GM21447 (cell line): Measurements from ENCODE around the gene SP2.

Experiments used
- ATAC-seq: cut with Tn5 transposase; IDR thresholded peaks from one replicate; pipeline ENCODE4 v1.9.1; 2021; ENCODE audit not compliant: unreplicated experiment

Gene SP2

GRCh38 chr17:47869114-47869513 is 26.9 kb upstream of the SP2 start:
- ATAC-seq, result no peak

- no peak for ATAC-seq
Observed at GRCh38 chr17:47870056-47870455, 26.0 kb upstream of the SP2 start.

- ATAC-seq, result no peak
Observed at GRCh38 chr17:47871048-47871447, 25.0 kb upstream of the SP2 start.

DNA sequence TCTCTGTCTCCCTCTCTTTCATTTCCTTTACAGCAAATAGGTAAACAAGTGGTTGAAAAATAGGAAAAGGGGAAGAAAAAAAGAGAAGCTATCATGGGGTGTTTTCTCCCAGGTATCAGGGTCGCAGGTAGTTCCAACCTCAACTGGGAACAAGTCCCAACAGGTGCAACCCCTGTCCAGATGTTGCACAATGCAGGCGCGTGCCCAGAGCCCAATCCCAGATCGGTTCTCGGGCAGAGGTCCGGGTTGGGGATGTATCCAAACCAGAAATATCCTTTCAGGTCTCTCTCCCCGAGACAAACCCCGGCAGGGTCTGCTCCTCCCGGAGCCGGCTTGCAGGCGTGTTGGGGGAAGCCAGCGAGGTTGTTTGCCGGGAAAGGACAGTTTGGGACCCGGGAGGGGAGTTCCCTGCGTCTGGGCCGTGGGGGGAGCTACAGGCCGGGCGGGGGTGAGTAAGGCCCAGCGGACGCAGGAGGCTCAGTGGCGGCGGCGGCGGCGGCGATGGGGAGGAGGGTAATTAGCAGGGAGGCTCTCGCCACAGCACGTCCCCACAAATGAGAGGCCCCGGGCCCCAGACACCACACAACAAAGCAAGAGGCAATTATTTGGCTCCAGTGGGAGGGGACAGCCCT is 23.9 kb upstream of the SP2 start:
- no peak for ATAC-seq

DNA sequence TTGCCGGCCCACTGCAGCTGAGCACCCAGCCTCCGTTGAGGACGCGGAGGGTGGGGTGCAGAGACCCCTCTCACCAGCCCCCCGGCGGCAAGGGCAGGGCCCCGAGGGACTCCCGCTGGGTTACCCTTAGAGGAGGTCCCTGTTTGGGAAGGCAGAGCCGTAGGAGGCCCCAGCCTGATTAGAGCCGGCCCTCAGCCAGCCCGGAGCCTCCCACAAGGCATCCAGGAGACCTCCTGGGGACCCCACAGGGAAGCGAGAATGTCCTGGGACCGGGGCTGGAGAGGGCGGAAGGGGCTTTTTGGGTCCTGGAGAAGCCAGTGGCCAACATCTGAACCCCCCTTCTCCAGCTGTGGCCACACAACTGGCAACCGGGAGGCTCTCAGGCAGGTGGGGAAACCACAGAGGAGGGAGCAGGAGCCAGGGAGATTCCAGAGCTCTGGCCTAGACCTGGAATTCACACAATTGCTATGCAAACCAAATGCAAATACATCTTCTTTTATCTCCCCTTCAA is 23.3 kb upstream of the SP2 start:
- no peak for ATAC-seq

DNA sequence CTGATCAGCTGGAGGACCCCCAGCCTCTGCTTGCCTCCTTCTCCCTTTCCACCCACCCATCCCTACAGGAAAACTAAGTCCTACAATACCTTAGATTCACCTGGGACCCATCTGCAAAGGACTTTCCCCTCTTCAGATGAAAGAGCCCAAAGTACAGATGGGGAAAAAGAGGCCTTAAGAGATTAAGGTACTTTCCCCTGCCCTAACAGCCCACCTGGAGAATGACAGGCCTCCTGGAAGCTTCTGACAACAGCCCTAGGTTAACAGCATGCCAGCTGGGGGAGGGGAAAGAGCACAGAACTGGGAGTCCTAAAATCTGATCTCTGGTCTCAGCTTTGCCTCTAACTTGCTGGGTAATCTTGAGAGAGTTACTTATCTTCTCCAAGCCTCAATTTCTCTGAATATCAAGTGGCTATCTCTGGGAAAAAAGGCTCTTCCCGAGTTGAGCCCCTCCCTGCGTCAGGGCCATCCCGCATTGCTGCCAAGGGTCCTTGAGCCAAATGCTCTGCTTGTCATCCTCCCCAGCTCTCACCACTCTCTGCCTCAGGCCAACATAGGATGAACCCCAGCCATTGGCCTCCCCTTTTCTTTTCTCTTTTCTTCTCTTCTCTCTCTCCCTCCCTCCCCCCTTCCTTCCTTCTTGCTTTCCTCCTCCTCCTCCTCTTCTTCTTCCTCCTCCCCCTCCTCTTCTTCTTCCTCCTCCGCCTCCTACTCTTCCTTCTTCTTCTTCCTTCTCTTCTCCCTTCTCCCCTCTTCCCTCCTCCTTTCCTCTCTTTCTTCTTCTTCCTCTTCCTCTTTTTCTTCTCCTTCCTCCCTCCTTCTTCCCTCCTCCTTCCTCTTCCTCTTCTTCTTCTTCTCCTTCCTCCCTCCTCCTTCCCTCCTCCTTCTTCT is 22.6 kb upstream of the SP2 start:
- ATAC-seq, result no peak

- ATAC-seq, result no peak
Observed at GRCh38 chr17:47875011-47875985, 20.7 kb upstream of the SP2 start.

DNA sequence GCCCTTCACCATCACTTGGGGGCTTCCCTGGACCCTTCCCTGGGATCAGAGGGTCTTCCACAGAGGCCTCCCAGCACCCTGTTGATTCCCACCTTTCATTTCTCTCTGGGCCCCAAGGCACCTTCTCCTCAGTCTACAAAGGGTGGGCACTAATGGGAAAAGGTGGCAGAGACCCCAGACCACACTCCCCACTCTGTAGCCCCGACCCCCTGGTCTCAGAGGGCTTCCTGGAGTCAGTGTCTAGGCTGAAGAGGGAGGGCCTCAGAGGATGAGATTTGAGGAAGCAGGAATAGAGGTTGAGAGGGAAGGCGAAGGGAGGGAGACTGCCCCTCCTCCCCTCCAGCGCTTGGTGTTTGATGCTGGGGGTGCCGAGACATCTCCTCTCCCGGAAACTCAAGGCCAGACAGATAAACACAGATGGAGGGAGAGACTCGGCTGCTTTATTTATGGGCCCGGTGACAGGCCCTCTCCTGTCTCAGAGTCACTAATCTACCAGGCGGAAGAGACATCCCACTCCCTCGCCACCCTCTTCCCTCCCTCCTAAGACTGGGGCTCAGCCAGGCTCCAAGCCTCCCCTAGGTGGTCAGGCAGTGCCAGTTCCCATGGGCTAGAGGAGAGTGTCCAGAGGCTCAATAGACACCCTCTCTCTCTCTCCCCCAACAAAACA is 18.5 kb upstream of the SP2 start:
- ATAC-seq, result no peak

GRCh38 chr17:47878203-47879027 is 17.6 kb upstream of the SP2 start:
- no peak for ATAC-seq

GRCh38 chr17:47879028-47879585 is 16.9 kb upstream of the SP2 start:
- no peak for ATAC-seq

GRCh38 chr17:47879776-47880454 is 16.1 kb upstream of the SP2 start:
- no peak for ATAC-seq

DNA sequence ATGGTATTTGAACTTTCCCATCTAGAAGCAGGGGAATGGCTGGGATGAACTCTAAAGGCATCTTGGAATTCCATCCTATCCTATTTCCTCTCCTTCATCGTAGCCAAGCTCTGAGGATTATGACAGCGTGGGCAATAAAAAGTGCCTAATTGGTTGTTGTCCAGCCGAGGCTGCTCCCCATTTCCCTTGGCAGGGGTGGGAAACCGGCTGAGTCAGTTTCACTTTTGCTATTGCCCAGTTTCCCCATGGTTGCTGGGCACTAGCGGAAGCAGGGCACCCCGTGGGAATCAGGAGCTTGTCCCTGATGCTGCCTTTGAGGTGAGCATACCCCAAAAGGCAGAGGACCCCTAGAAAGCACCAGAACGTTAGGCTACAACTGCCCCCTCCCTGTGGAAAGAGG is 13.8 kb upstream of the SP2 start:
- ATAC-seq, result no peak

DNA sequence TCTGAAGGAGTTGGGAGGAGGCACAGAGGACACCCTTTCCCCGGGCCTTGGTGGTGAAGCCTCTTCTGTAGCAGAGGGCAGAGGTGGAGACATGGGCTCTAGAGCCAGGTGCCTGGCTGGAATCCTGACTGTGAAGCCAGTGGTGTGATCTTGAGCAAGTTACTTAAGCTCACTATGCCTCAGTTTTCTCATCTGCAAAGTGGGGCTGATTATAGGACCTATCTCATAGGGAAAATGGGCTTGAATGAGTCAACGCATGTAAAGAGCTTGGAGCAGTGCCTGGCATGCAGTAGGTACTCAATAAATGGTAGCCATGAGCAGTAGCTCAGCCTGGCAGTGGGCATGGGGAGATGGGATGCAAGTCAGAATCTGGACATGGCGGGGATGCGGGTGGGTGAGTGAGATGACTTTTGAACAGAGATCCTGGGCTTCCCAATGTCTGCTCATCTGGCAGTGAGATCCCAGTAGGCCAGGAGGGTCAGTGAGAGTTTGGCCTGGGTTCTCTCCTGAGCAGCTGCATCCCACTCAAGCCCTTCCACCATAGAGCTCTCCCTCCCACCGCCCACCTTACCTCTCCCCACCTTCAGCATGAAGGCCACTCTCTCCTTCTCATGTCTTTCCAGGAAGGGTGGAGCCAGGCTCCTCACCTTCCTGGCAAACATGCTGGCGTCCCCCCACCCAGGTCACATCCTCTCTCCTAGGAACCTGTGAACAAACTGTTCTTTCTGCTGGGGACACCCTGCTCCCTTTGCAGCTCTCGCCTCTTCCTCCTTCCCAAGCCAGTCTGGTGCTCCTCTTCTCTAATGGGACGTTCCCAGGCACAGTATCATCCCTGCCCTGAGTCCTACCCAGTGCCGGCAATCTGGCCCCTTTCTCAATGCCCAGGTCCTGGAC is 13.1 kb upstream of the SP2 start:
- no peak for ATAC-seq

DNA sequence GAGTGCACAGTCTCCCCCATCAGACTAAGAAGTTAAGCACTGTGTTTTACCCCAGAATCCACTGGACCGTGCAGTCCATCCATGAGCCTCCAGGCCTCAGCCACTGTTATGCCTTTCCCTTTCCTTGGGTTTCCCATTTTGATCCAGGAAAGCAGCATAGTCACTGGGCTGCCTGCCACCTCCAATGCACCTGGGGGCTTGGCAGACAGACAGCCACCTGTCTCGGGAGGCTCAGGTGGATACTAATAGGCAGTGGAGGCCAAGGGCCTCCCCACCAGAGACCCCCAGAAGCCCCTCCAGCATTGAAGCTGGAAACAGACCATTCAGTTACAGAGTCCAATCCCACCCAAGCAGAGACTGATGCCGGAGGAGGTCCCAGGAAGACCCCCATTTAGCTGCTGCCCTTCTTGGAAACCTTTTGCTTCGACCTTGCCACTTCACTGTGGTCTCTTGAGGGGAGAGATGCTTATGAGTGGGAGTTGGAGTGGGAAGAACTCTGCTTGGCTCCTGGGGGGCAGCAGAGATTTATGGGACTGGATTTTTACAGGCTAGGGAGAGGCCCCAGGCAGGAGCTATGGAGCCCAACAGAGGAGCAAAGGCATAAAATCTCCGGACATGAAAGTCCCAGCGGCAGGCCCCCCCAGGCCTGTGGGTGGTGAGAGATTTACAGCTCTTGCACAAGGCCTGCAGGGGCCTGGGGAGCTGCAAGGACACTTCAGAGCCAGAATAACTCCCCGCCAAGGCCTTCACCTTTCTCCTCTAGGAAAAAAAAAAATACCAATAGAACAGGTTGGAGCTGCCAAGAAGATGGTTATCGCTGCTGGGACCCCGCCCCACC is 12.2 kb upstream of the SP2 start:
- ATAC-seq, result no peak

- no peak for ATAC-seq
Observed at GRCh38 chr17:47884427-47884740, 11.7 kb upstream of the SP2 start.

DNA sequence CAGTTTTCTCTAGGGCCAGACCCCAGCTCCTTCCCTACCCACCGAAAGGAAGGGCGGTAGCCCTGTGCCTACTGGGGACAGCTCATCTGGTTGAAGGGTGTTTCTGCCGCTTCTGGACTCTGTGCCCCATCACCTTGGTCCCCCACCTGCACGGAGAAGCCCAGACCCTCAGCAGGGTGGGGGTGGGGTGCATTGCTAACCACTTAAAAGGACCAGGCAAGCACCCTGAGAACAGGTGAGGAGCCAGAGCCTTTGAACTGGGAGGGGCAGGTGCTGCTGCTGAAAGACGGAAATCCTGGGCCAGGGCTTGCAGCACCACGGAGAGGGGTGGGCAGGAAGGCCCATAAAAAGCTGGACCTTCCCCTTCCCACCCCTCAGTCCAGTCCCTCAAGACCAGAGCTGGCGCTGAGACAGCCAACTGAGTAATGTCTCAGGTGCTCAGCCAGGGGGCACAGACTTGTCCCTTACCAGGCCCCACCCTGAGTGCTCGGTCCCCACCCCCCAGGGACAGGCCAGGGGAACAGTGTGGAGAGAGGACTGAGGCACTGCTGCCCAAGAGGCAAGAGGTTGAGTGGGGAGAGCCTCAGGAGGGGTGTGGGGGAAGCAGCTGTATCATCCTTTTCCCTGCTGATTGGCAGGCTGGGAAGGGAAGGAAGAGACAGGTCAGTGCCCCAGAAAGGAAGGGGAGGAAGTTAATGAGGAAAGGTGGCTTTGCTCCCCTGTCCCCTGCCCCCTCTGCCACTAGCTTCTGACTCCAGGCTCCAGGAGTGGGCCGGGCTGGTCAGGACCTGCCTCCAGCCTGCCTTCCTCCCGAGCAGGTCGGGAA is 10.9 kb upstream of the SP2 start:
- no peak for ATAC-seq
